ENCODE results near the gene SETBP1. TPM values are rescaled to one million over a fixed set of nuclear protein-coding genes. Genes with fewer than 3 reads are reported as not detected.

SETBP1 gene
- total RNA-seq, 1 donor from 2014 or later, result 12.0 TPM

- no peak overlapping the region for H3K27ac Mint-ChIP-seq
- H3K9me3 Mint-ChIP-seq, result peaks cover 13% of the 10 kb centered on the region
- no peak for DNase-seq (ENCODE audit: low spot score)
- H3K27ac ChIP-seq, result no peak overlapping the region
- H3K79me2 ChIP-seq (ENCODE audit: low read depth), result peaks cover 2% of the 10 kb centered on the region
- H3K36me3 Mint-ChIP-seq, result peaks cover 18% of the 10 kb centered on the region
- H3K4me1 ChIP-seq, result peaks cover 66% of the 10 kb centered on the region
- no peaks in the 10 kb centered on the region for H3K36me3 ChIP-seq
- H3K4me2 ChIP-seq, result no peak overlapping the region
- peaks cover 79% of the 10 kb centered on the region for H3K4me1 Mint-ChIP-seq
- H3K9ac ChIP-seq, result no peak overlapping the region
- H3K9me3 ChIP-seq (ENCODE audit: low read depth), result no peaks in the 10 kb centered on the region
- H3K4me3 Mint-ChIP-seq, result no peak overlapping the region
- TF ChIP-seq EZH2 (IDR thresholded peaks at IDR 0.05) (no peak), EZH2phosphoT487 (IDR thresholded peaks at IDR 0.05) (no peak), CTCF (IDR thresholded peaks at IDR 0.05) (no peak)
- peaks cover 9% of the 10 kb centered on the region for H3K27me3 Mint-ChIP-seq (ENCODE audit: insufficient read depth, low read depth)
- H2AFZ ChIP-seq (replicated peaks), result no peak overlapping the region
- H3F3A ChIP-seq (ENCODE audit: low read depth), result peaks cover 35% of the 10 kb centered on the region
- no peaks in the 10 kb centered on the region for H4K20me1 ChIP-seq (ENCODE audit: low read depth)
- H3K4me3 ChIP-seq, result no peak overlapping the region
- H3K27me3 ChIP-seq, result no peaks in the 10 kb centered on the region
Measured at GRCh38 chr18:44823782-44824181, 143.1 kb downstream of the SETBP1 start.

GRCh38 chr18:44824884-44825283 lies 144.2 kb downstream of the SETBP1 start:
- no peak overlapping the region for H3K4me2 ChIP-seq
- no peaks in the 10 kb centered on the region for H4K20me1 ChIP-seq (ENCODE audit: low read depth)
- no peak overlapping the region for H3K4me3 ChIP-seq
- no peak overlapping the region for H2AFZ ChIP-seq (replicated peaks)
- DNase-seq (ENCODE audit: low spot score), result no peak
- peaks cover 35% of the 10 kb centered on the region for H3F3A ChIP-seq (ENCODE audit: low read depth)
- H3K27me3 ChIP-seq, result no peaks in the 10 kb centered on the region
- H3K9ac ChIP-seq, result no peak overlapping the region
- H3K9me3 Mint-ChIP-seq, result peaks cover 14% of the 10 kb centered on the region
- H3K9me3 ChIP-seq (ENCODE audit: low read depth), result no peaks in the 10 kb centered on the region
- TF ChIP-seq EZH2phosphoT487 (IDR thresholded peaks at IDR 0.05) (no peak), EZH2 (IDR thresholded peaks at IDR 0.05) (no peak)
- peak overlapping the region; percentile 22 for H3K27ac Mint-ChIP-seq
- no peak overlapping the region for H3K27ac ChIP-seq
- no peak overlapping the region for H3K4me3 Mint-ChIP-seq
- H3K79me2 ChIP-seq (ENCODE audit: low read depth), result peaks cover 10% of the 10 kb centered on the region
- peaks cover 72% of the 10 kb centered on the region for H3K4me1 Mint-ChIP-seq
- peaks cover 13% of the 10 kb centered on the region for H3K36me3 Mint-ChIP-seq
- H3K4me1 ChIP-seq, result peaks cover 65% of the 10 kb centered on the region
- H3K36me3 ChIP-seq, result no peaks in the 10 kb centered on the region
- peaks cover 9% of the 10 kb centered on the region for H3K27me3 Mint-ChIP-seq (ENCODE audit: insufficient read depth, low read depth)

- Histone ChIP-seq H3K4me1 (peaks cover 65% of the 10 kb centered on the region), H3K27me3 (no peaks in the 10 kb centered on the region), H3K9ac (no peak overlapping the region), H3F3A (ENCODE audit: low read depth) (peaks cover 35% of the 10 kb centered on the region), H4K20me1 (ENCODE audit: low read depth) (no peaks in the 10 kb centered on the region), H3K9me3 (ENCODE audit: low read depth) (no peaks in the 10 kb centered on the region), H3K4me3 (no peak overlapping the region), H2AFZ (replicated peaks) (no peak overlapping the region), H3K36me3 (no peaks in the 10 kb centered on the region), H3K27ac (peak overlapping the region; percentile 90), H3K79me2 (ENCODE audit: low read depth) (peaks cover 24% of the 10 kb centered on the region), H3K4me2 (peak overlapping the region; percentile 53)
- TF ChIP-seq EZH2 (IDR thresholded peaks at IDR 0.05), result no peak
- TF ChIP-seq CTCF (IDR thresholded peaks at IDR 0.05), result no peak
- TF ChIP-seq EZH2phosphoT487 (IDR thresholded peaks at IDR 0.05), result no peak
- peaks cover 62% of the 10 kb centered on the region for H3K4me1 Mint-ChIP-seq
- peaks cover 3% of the 10 kb centered on the region for H3K36me3 Mint-ChIP-seq
- peak; percentile 77 for DNase-seq (ENCODE audit: low spot score)
- peak overlapping the region; percentile 68 for H3K27ac Mint-ChIP-seq
- H3K27me3 Mint-ChIP-seq (ENCODE audit: insufficient read depth, low read depth), result peaks cover 5% of the 10 kb centered on the region
- H3K9me3 Mint-ChIP-seq, result peaks cover 14% of the 10 kb centered on the region
- no peak overlapping the region for H3K4me3 Mint-ChIP-seq
Measured at GRCh38 chr18:44826418-44827259, 146.0 kb downstream of the SETBP1 start.

GRCh38 chr18:44828080-44828479 lies 147.4 kb downstream of the SETBP1 start:
- H3K27ac Mint-ChIP-seq, result no peak overlapping the region
- Histone ChIP-seq H2AFZ (replicated peaks) (no peak overlapping the region), H3K4me1 (peaks cover 65% of the 10 kb centered on the region), H3K27ac (no peak overlapping the region), H3K4me3 (no peak overlapping the region), H3K9ac (no peak overlapping the region), H3K9me3 (ENCODE audit: low read depth) (no peaks in the 10 kb centered on the region), H3K79me2 (ENCODE audit: low read depth) (peaks cover 39% of the 10 kb centered on the region), H3K36me3 (no peaks in the 10 kb centered on the region), H3K27me3 (no peaks in the 10 kb centered on the region), H4K20me1 (ENCODE audit: low read depth) (no peaks in the 10 kb centered on the region), H3K4me2 (no peak overlapping the region), H3F3A (ENCODE audit: low read depth) (peaks cover 35% of the 10 kb centered on the region)
- TF ChIP-seq EZH2 (IDR thresholded peaks at IDR 0.05) (no peak), CTCF (IDR thresholded peaks at IDR 0.05) (no peak), EZH2phosphoT487 (IDR thresholded peaks at IDR 0.05) (no peak)
- no peak for DNase-seq (ENCODE audit: low spot score)
- H3K4me1 Mint-ChIP-seq, result peaks cover 60% of the 10 kb centered on the region
- H3K27me3 Mint-ChIP-seq (ENCODE audit: insufficient read depth, low read depth), result peaks cover 5% of the 10 kb centered on the region
- peaks cover 14% of the 10 kb centered on the region for H3K9me3 Mint-ChIP-seq
- peaks cover 3% of the 10 kb centered on the region for H3K36me3 Mint-ChIP-seq
- H3K4me3 Mint-ChIP-seq, result no peak overlapping the region

All from neural progenitor cell (in vitro differentiated cells).